ENCODE measurements around the gene ACOX3.
"Not testable (repeated sequence)": the region's sequence is repeated elsewhere in the genome, so short reads cannot be mapped to it uniquely, and the experiment has no call there.

The ACOX3 gene

DNA sequence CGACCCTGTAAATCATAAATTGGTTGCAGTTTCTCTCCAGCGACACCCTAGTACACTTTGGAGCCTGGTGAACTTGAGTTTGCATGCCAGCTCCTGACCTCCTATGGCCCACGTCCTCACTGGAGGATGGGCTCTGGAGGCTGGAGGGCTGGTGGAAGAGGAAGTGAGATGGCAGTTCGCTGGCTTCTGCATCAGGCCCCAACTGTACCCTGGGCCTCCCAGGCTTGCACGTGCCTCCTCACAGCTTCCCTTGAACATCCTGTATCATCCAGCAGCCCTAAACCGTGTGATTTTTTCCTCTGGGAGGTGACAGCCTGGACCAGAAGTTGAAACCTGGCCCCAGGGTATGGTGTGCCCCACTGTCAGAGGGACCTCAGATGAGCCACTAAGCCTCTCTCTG lies 92.5 kb downstream of the ACOX3 start:
- peak; percentile 50 for DNase-seq

DNA sequence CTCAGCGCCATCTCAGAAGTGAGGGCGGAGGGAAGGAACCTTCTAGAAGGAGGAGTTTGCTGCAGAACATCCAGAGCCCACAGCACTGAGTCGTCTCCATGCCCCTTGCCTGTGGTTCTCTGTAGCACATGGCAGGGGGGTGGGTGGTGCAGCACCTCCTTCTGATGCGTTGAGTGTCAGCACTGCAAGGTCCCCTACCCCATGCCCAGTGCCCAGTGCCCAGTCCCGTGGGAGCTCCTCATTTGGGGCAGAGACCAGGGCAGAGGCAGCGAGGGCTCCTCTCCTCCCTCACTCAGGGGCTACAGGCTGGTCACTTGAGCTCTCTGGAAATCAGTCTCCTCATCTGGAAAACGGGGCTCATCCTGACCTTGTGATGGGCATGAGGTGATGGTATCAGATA lies 92.9 kb downstream of the ACOX3 start:
- no peak for DNase-seq

DNA sequence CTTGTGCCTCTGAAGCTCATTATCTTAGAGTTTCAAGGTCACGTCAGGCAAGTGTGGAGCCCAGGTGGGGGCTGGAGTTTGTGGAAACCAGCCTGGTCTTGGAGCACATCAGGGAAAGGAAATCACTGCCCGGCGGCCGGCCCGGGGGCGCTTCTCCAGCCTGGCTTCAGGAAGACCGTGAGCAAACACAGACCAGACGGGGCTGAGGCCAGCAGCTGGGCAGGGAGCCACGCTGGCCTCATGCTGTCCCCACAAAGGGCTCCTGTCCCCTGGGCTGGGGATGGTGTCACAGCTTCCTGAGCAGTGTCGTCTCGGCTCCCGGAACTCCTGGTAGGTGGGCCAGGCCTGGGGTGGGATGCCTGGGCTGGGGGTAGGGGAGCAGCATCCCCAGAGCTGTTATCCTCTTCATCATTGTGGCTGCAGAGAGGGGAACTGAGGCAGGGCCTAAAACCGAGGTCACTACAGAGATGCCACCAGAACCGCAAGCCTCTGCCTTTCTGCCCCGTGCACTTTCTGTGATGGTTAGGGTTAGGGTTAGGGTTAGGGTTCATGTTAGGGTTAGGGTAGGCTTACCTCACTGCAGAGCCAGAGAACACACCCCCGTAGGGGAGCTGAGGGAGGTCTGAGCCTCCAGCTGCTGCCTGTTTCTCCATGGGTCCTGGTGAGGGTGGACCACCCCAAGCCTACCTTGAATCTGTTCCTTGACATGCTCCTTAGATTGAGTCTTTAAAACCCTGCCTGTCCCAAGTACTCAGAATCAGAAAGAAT lies 93.5 kb downstream of the ACOX3 start:
- no peak for DNase-seq

DNA sequence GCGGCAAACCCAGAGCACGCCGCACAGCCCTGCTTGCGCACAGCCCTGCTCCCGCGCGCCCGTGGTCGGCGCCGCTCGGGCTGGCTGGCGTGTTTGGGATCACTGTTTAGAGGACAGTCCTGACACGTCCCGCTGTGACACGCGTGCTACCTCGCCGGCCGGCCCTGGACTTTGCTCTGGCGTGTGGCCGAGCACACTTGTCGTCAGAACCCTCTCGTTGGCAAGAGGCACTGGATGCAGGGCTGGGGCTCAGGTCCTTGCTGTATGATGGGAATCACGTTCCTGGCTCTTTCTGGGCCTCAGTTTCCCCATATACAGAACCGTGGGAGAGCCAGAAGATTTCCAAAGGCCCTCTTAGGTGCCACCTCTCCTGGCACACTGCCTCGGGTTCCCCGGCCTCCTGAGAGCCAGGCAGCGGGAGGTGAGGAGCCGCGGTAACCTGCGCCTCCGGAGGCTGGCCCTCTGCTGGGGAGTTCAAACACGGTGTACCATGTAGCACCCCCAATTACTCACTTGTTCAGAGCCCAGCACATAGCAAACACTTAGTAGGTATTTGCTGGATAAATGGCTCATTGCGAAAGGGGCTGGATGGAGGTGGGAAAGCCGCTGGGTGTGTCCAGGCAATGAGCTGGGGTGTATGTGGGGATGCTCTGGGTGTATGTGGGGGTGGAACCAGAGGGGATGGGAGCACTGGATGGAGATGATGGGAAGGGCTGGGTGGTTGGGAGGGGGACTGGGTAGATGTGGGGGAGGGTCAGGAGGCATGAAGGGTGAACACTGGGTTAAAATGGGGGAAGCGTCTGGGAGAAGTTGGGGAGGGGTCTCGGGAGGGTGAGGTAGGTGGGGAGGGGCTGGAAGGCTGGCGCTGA lies 94.3 kb downstream of the ACOX3 start:
- no peak for DNase-seq

DNA sequence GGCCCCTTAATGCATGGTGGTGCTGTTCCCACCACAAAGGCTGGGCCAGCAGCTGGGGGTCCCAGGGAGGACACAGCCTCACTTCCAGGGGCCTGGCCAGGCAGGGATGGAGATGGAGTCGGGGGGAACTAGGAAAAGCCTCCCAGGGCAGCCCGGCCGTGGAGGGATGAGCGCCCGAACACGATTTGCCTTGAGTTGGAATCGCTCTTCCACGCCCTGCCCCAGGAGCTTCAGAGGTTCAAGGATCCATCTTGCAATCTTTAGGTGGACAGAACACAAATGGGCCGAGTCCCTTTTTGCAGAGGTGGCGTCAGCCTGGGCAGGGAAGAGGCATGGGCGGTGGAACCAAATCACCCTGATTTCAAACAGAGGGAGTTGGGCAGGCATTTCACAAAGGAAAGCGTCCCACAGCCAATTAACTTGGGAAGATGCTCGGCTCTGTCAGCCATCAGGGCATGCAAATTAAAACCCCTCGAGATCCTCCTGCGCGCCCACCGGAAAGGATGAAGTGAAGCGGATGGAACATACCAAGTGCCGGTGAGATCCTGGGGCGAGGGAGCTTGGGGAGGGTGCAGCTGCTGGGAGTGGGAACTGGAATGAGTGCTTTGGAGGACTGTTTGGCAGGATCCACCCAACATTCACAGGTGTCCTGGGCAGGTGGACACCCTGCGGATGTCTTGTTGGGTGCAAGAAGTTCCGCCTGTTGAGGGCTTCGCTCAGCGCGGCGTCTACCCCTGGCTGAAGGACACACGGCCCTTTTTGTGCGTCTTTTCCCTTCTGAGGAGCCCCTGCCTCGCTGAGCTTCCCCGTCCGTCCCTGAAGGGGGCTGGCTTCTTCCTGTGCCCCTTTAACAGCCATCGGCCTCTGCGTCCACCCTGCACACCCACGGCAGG lies 95.2 kb downstream of the ACOX3 start:
- DNase-seq: no peak

DNA sequence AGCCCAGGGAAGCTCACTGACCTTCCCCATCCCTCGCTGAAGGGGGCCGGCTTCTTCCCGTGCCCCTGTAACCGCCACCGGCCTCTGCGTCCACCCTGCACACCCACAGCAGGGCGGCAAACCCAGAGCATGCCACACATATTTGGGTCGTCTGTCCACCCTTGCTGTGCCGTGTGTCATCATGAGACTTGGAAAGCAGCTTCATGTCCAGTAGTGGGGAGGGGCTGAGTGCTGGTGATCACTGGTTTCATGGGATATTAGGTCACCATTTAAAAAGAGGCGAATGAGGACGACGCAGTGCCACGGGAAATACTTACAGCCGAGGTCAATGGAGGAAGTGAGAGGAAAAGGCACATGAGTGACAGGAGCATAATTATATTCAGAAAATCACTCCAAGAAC lies 96.1 kb downstream of the ACOX3 start:
- peak; percentile 54 for DNase-seq

DNA sequence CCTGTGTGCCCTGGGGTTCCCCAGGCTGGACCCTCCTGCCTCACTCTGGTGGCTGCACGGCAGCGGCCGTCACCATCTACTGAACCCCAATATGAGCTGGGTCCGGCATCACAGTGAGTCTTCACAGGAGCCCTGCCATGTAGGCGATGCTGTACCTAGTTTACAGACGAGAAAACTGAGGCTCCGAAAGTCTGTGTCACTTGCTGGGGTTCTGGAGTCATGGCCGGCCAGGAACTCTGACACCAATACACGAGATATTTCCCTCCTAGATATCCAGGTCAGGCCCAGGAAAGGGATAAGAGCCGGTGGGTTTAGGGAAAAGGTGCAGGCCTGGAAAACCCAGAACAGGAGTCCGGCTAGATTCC lies 96.6 kb downstream of the ACOX3 start:
- no peak for DNase-seq

DNA sequence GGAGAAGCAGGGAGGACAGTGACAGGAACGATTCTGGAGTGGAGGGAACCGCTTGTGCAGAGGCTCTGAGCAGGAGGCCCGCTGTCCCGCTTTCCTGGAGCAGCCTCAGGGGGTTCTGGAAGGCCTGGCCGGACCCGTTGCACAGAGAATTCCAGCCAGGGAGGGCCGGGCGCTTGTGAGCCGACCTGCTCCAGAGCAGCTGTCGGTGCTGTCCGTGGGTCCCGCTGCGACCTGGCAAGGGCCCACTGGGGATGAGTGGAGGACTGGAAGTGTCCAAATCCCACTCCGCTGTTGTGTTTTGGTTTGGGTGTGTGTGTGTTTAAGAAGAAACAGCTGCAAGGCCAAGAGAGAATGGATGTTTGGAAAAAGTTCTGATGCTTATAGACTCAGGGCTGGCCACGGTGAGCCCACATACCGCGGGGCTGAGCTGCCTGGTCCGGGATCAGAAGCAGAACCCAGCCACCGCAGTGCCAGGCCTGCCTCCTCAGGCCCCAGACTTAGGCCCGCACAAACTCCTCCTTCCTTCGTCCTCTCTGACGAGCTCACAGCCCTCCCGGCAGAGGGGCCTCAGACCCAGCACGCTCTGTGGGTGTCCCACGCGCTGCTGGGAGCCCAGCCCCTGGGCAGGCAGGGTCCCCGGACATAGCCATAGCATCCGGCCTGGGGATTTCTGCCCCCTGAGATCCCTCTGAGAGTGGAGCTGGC lies 97.1 kb downstream of the ACOX3 start:
- no peak for DNase-seq

DNA sequence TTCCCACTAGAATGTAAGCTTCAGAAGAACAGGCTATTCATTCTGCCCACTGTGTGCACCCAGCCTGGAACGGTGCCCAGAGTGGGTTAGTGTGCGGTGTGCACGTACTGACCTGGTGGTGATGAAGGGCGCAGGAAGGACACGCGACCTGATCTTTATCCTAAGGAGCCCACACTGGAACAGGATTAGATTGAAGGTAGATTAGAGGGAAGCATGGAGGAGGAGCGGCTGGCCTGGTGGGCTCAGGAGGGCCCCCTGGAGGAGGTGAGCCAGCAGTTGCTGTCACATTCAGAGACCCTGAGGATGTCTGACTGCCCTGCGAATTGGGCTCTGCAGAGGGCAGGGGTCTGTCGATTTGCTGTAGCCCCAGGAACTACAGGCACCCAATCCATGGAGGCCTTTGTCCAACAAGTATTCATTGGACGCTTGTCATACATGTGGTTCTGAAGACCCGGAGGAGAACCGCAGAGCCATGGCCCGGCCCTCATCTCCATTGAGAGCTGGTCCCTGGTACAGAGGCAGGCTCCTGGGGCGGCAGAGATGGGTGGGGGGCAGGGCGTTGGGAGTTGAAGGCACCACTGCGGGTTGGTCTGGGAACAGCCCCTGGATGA lies 97.8 kb downstream of the ACOX3 start:
- DNase-seq: no peak

DNA sequence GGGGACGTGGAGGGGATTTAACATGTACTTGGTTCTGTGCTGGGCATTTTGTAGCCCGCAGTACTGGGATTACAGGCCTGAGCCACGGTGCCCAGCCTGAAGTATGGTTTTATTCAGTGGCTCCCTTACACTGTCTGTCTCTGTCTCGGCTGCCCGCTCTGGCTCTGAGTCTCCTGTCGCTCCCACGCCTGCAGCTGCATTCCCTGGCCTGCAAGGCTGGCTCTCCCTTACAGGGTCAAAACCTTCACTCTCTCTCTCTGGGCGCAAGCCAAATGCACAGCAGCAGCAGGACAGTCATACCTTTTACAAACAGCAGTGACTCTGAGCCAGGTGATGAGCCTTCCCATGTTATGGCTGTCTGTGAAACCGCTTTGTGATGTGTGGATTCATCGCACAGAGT lies 98.8 kb downstream of the ACOX3 start:
- DNase-seq: no peak

DNA sequence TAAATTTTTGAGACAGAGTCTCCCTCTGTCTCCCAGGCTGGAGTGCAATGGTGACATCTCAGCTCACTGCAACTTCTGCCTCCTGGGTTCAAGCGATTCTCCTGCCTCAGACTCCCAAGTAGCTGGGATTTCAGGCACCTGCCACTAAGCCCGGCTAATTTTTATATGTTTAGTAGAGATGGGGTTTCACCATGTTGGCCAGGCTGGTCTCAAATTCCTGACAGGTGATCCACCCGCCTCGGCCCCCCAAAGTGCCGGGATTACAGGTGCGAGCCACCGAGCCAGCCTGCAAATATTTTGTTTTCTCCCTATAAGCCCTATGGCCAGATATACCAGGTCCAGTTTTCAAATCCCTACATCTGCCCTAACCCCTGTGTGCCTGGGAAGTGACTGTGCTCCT lies 99.2 kb downstream of the ACOX3 start:
- DNase-seq: not testable (repeated sequence)

DNA sequence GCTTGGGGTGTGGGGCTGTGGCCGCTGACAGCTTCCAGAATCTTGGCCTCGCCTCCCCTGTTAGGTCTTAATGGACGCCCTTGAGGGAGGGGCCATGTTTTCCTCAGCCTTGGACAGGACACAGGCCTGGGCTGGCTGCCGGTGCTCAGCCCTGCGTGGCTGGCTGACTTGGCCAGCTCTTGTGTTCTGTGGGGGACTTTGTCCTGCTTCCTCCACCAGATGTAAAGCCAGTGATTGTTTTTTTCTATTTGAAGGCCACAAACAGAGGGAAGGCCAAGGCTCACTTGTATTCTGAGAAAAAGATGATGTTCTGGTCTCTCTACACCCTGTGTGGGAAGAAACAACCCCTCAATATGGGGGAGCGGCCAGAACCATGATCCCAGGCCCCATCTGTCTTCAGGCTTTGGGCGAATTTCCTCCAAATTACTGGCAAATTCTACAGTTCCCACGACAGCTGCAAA lies 99.7 kb downstream of the ACOX3 start:
- no peak for DNase-seq

DNA sequence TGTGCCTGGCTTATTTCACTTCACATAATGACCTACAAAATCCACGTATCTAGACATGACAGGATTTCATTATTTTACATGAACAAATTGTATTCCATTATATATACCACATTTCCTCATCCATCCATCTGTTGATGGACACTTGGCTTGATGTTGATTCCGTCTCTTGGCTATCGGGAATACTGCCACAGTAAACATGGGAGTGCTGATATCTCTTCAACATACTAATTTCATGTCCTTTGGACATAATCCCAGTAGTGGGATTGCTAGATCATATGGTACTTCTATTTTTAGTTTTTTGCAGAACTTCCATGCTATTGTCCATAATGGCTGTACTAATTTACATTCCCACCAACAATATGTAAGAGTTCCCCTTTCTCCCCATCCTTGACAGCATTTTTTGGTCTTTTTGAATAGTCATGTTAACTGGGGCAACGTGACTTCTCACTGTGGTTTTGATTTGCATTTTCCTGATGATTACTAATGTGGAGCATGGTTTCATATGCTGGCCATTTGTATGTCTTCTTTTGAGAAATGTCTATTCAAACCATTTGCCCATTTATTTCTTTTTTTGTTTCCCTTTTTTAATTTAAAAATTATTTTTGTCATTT lies 102.1 kb downstream of the ACOX3 start:
- DNase-seq: peak; percentile 77

DNA sequence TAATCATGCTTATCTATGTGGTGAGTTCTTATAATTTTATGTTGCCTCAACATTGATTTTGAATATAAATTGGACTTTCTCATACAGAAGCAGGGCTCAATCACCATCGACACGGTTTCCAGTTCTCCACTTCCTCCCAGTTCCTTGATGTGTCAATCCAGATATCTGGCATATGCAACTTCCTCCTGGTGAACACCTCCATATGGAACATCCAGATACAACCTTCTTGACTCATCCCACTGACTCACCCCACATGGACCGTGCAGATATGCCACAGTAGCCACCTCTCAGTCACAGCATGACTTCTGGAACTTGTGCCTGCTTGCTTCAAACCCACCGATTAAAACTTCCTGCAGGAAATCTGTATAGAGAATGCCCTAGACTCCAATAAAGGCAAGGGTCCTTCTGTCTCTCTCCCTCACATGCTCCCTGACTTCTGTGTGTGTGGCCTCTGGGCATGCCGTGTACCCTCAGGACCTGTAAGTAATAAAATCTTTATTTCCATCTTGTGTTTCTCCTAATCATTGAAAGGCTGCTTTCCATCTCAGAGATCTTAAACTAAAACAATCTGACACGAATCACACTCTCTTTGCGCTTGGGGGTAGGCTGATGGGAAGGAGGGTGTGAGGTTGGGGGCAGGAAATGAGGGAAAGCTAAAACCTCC lies 104.0 kb downstream of the ACOX3 start:
- DNase-seq: peak; percentile 73

DNA sequence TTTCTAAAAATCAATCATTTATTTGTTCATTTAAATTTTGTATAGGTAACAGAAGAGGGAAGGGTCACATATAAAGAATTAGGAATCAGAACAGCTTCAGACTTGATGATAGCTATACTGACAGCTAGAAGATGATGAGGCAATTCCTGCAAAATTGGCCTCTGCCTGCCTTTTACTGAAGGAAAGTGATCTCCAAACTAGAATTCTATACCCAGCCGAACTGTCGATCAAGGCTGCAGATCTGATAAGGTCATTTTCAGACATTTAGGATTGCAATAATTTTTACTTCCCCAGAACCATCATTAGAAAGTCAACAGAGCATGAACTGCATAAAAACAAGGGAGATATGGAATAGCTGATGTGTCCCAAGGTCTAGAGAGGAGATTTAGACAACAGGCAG lies 104.7 kb downstream of the ACOX3 start:
- no peak for DNase-seq

DNA sequence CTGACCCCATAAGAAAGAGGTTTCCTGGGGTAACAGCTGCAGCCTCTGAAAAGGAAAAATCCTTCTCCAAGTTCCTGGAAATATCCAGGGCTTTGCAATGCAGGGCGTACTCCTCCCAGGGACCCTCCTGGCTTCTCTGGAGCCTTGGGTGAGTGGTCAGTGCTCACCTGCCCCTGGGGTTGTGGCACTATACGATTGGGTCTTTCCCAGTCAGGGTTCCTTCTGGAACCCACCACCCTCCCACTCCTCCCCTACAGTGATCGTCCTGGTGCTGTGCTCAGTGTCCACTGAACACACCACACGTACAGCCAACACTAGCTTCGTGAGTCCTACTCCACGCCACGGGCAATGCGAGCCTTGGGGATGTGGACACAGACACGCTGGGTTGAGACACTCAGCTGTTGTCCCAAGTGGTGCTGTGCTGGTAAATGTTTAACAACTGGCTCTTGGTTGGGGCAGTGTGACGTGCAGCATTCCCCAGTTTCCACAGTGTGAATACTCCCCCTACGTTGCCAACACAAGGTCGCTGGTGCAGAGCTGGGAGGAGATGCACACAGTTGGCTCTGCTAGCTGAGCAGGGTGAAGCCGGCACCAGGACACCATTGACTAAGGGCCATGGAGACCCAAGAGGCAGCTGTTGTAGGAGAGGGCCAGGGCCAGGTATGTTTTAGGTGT lies 105.6 kb downstream of the ACOX3 start:
- DNase-seq: no peak

DNA sequence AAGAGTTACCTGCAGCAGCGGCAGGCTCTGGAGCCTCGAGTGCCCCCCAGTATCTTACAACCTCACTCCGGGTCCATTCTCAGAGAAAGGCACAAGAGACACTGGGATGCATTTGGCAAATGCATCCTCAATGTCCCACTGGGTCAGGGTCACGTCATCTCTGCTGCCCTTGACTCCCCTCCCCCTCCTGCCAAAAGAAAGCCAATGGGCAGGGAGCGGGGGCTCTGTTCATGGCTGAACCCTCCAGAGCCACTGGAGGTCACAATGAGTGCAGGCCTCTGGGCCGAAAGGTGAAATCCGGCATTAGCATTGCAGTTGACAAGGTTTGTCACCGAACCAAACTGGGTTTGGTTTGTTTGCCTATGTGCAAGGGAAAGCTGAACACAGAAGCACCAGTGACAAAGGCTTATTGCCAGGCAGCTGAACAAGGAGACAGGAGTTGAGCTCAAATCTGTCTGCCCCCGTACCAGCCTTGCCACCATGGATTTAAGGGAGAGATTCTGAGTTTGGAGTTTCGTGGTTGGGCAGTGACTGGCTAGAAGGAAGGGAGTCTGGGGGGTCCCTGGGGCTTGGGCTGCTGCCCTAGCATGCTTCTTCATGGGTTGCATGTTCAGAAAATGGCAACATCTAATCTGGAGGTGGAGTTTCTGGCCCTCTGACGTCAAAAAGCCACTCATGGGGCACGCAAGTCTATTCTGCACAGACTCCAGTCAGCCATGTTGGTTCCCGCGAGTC lies 106.6 kb downstream of the ACOX3 start:
- DNase-seq: no peak

DNA sequence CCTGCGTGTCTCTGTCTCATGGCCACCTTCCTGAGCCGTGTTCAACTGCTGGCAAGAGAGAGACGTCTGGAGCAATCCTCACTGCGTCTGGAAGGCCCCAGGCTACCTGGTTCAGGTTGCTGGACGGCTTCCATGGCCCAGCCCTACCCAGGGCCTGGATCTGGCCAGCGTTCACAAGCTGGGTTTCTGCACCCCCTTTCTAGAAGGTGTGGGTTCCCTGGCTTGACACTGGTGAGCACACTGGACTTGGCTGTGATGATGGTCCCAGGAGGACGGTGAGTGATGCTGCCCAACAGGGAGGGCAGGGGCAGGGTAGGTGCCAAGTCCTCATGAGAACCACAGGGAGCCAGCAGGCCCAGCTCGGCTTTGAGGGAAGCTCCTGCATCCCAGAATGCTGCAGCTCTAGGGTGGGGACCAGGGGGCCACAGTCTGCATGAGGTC lies 107.6 kb downstream of the ACOX3 start:
- no peak for DNase-seq

DNA sequence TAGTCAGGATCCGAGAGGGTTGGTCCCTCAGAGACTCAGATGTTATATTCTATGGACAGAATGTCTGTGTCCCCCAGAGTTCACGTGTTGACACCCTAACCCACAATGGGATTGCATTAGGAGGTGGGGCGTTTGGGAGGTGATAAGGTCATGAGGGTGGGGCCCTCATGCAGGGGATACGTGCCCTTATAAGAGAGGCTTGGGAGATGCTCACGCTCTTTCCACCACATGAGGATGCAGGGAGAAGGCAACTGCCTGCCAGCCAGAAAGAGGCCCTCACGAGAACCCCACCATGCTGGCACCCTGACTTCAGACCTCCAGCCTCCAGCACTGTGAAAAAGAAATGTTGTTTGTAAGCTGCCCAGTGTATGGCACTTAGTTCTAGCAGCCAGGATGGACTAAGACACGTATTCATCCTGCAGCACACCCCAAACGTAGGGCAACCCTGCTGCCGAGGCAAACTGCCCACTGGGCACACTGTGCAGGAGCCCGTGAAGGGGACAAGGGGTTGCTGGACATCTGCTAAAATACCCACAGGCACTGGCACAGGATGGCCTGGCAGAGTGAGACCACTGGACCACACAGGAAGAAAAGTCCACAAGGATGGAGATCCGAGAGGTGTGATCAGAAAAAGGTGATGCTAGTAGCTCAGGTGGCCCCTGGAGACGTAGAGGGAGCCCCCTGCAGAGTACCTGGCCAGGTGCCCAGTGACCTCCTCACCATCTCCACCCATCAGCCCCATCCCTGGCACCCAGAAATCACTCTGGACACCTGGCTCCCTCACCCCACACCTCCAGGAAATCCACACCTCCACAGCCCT lies 108.3 kb downstream of the ACOX3 start:
- DNase-seq: no peak
